CD14-positive monocyte (primary cell): ENCODE data around the gene MEPCE. TPM values are rescaled to one million over a fixed set of nuclear protein-coding genes. Genes with fewer than 3 reads are reported as not detected.
A peak's percentile ranks its signal among the peaks of the same experiment; 100 is the strongest.
"Not testable (repeated sequence)": the region's sequence is repeated elsewhere in the genome, so short reads cannot be mapped to it uniquely, and the experiment has no call there.

ENCODE experiments used
- DNase-seq, 3 donors: peaks; one replicate each; pipeline ENCODE4 v3.0.0-alpha.2; 2011 to 2022
- H2AFZ ChIP-seq: 2 replicates; pipeline ENCODE4 v1.6.0; 2012; ENCODE audit warnings: mild to moderate bottlenecking, low read depth, low read length, inconsistent platforms; ENCODE audit not compliant: insufficient read depth, poor library complexity, severe bottlenecking
- H3K27ac ChIP-seq, 2 donors: 1 replicate in 1 of 2; 2 replicates in 1 of 2; pipeline ENCODE4 v1.5.1; 2012 to 2013; ENCODE audit warnings: low read length in 2 of 2, control low read depth in 1 of 2, inconsistent platforms in 1 of 2, low read depth in 1 of 2, mild to moderate bottlenecking in 1 of 2
- H3K27me3 ChIP-seq, 2 donors: one replicate each; pipeline versions ENCODE4 v1.6.0 to v1.6.1; 2011 to 2013; ENCODE audit warnings: low read length in 2 of 2; ENCODE audit not compliant: control insufficient read depth in 2 of 2, insufficient read depth in 2 of 2
- H3K36me3 ChIP-seq, 2 donors: replicated peaks in 1 of 2; 1 replicate in 1 of 2; 2 replicates in 1 of 2; pipeline versions ENCODE4 v1.5.1 to v1.6.1; 2012 to 2013; ENCODE audit warnings: low read length in 2 of 2, control low read depth in 1 of 2, inconsistent platforms in 1 of 2, mild to moderate bottlenecking in 1 of 2; ENCODE audit not compliant: insufficient read depth in 2 of 2, control insufficient read depth in 1 of 2
- H3K4me1 ChIP-seq, 2 donors: 1 replicate in 1 of 2; 2 replicates in 1 of 2; pipeline versions ENCODE4 v1.5.1 to v1.6.1; 2012 to 2013; ENCODE audit warnings: low read length in 2 of 2, control low read depth in 1 of 2, inconsistent platforms in 1 of 2, mild to moderate bottlenecking in 1 of 2, moderate library complexity in 1 of 2; ENCODE audit not compliant: insufficient read depth in 2 of 2, control insufficient read depth in 1 of 2
- H3K4me2 ChIP-seq: replicated peaks from 2 replicates; pipeline ENCODE3; 2012; ENCODE audit warnings: low read length, moderate library complexity, mild to moderate bottlenecking; ENCODE audit not compliant: poor library complexity, severe bottlenecking; ENCODE audit errors: extremely low read depth
- H3K4me3 ChIP-seq, 3 experiments: fragments of 200-600 bp in 1 of 3; sonication (generic) in 1 of 3; replicated peaks in 1 of 3; 1 replicate in 2 of 3; 2 replicates in 1 of 3; pipeline ENCODE4 v1.5.1; 2011 to 2013; ENCODE audit warnings: low read length in 3 of 3, mild to moderate bottlenecking in 3 of 3, control low read depth in 2 of 3, low read depth in 2 of 3, inconsistent platforms in 1 of 3, moderate library complexity in 1 of 3
- H3K79me2 ChIP-seq: 2 replicates; pipeline ENCODE4 v1.6.0; 2012; ENCODE audit warnings: mild to moderate bottlenecking, control low read depth, inconsistent platforms, low read length, moderate library complexity; ENCODE audit not compliant: insufficient read depth
- H3K9ac ChIP-seq: 2 replicates; pipeline ENCODE4 v1.6.0; 2017; ENCODE audit warnings: low read length, mild to moderate bottlenecking; ENCODE audit not compliant: insufficient read depth, poor library complexity, severe bottlenecking
- H3K9me3 ChIP-seq, 2 donors: replicated peaks in 1 of 2; 1 replicate in 1 of 2; 2 replicates in 1 of 2; pipeline versions ENCODE4 v1.5.1 to v1.6.1; 2012 to 2013; ENCODE audit warnings: low read length in 2 of 2, control low read depth in 1 of 2; ENCODE audit not compliant: control insufficient read depth in 1 of 2, insufficient read depth in 1 of 2
- H4K20me1 ChIP-seq: 2 replicates; pipeline ENCODE4 v1.6.0; 2012; ENCODE audit warnings: mild to moderate bottlenecking, low read length, control low read depth, moderate library complexity; ENCODE audit not compliant: insufficient read depth
- H3K27ac Mint-ChIP-seq, 7 donors: one replicate each; pipeline ENCODE4 v1.8.0; 2020; ENCODE audit warnings: mild to moderate bottlenecking in 7 of 7, mixed read lengths in 7 of 7, moderate library complexity in 6 of 7, inconsistent platforms in 2 of 7
- H3K27me3 Mint-ChIP-seq, 3 donors: one replicate each; pipeline ENCODE4 v1.8.0; 2021 to 2022; ENCODE audit warnings: low read depth in 3 of 3, mild to moderate bottlenecking in 3 of 3, mixed read lengths in 3 of 3, moderate library complexity in 3 of 3, inconsistent platforms in 1 of 3
- H3K36me3 Mint-ChIP-seq, 2 donors: one replicate each; pipeline ENCODE4 v1.8.0; 2020; ENCODE audit warnings: mixed read lengths in 2 of 2, inconsistent platforms in 1 of 2, mild to moderate bottlenecking in 1 of 2
- H3K4me1 Mint-ChIP-seq: one replicate; pipeline ENCODE4 v1.8.0; 2020; ENCODE audit warnings: mild to moderate bottlenecking, mixed read lengths
- H3K4me3 Mint-ChIP-seq, 2 donors: one replicate each; pipeline ENCODE4 v1.8.0; 2020; ENCODE audit warnings: mild to moderate bottlenecking in 2 of 2, mixed read lengths in 2 of 2, moderate library complexity in 1 of 2
- H3K9me3 Mint-ChIP-seq, 7 donors: one replicate each; pipeline ENCODE4 v1.8.0; 2020 to 2022; ENCODE audit warnings: mixed read lengths in 7 of 7, mild to moderate bottlenecking in 6 of 7, moderate library complexity in 6 of 7, inconsistent platforms in 2 of 7
- WGBS: methylation state at CpG from one replicate; pipeline ENCODE4 v1.1.5; 2013; ENCODE audit warnings: missing lambda C conversion rate; ENCODE audit not compliant: insufficient coverage; 5-methylcytosine and 5-hydroxymethylcytosine counted together
- intact Hi-C, 2 donors: fragments of 100-400 bp; cut with micrococcal nuclease; formaldehyde crosslinking; loops; one replicate each; pipeline versions ENCODE4 v1.15.0 to v1.15.1; 2023
- polyA plus RNA-seq, 3 donors: library from polyadenylated mRNA; depleted of rRNA in 1 of 3; unstranded in 2 of 3; stranded (reverse) in 1 of 3; fragments of 300-500 nt in 2 of 3; fragments of >200 nt in 1 of 3; fragmentation: Illumina TruSeq in 2 of 3; gene quantifications; 1 replicate in 2 of 3; 2 replicates in 1 of 3; pipeline ENCODE4 v1.2.3, GENCODE V29; 2012 to 2021
- TF ChIP-seq, protein P1 (sequence below): fragments of 200-600 bp; IDR thresholded peaks from one replicate; pipeline ENCODE4 v1.8.0; 2022; ENCODE audit warnings: antibody characterized with exemption, mild to moderate bottlenecking

Gene MEPCE
- polyA plus RNA-seq, 3 donors: 2.9 to 43.2 (median 3.3) TPM

DNA sequence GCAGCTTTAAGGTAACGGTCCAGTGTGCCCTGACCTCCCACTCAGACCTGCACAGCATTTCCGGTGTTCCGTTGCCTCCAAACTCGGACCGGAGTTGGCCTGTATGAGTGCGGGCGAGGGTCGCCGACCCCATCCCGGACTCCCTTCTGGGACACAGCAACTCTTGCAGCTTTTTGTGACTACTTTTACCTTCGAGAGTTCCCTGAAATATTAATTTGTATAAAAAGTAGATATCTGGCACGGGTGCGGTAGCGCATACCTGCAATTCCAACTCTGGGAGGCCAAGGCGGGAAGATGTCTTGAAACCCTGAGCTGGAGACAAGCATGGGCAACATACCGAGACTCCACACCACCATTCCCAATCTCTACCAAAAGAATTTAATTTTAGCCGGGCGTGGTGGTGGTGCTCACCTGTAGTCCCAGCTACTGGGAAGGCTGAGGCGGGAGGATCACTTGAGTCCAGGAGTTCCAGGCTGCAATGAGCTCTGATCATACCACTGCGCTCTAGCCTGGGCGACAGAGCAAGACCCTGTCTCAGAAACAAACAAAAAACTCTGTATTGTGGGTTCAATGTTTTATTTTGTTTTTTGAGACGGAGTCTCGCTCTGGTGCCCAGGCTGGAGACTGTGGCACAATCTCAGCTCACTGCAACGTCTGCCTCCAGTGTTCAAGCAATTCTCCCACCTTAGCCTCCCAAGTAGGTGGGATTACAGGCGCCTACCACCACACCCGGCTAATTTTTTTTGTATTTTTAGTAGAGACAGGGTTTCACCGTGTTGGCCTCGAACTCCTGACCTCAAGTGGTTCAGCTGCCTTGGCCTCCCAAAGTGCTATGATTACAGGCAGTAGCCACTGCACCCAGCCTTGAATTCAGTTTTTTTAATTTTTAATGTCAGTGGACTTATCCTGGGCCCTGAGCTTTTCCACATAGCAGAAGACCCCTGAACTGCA is 7.8 kb downstream of the MEPCE start:
- Histone ChIP-seq H4K20me1 (peaks cover 6% of the 10 kb centered on the region), H3K4me3 (peak overlapping the region in 2 of 3 experiments; percentile 72 to 90), H3K79me2 (peaks cover 40% of the 10 kb centered on the region), H3K27ac (peak overlapping the region in 1 of 2 donors; percentile 89), H2AFZ (peak overlapping the region; percentile 88), H3K27me3 (no peaks in the 10 kb centered on the region), H3K9me3 (no peaks in the 10 kb centered on the region), H3K9ac (peak overlapping the region; percentile 84), H3K36me3 (peaks cover 14 to 25% of the 10 kb centered on the region in 2 donors), H3K4me2 (peak overlapping the region; percentile 89), H3K4me1 (peaks cover 17 to 27% of the 10 kb centered on the region in 2 donors)
- WGBS: 99% methylated on average over 17 of the region's 28 CpGs
- H3K4me1 Mint-ChIP-seq: peaks cover 16% of the 10 kb centered on the region
- intact Hi-C loops: loop anchor here in 1 of 2 donors (10.0 kb wide), 1 partner anchor 237 kb away; the partner anchor contains the start of gene GNB2
- H3K4me3 Mint-ChIP-seq: no peak overlapping the region
- peaks cover 24 to 28% of the 10 kb centered on the region in 2 donors for H3K36me3 Mint-ChIP-seq
- H3K27ac Mint-ChIP-seq: peak overlapping the region in 6 of 7 donors; percentile 19 to 98 (median 94)
- no peaks in the 10 kb centered on the region for H3K9me3 Mint-ChIP-seq
- TF ChIP-seq, protein P1, sequence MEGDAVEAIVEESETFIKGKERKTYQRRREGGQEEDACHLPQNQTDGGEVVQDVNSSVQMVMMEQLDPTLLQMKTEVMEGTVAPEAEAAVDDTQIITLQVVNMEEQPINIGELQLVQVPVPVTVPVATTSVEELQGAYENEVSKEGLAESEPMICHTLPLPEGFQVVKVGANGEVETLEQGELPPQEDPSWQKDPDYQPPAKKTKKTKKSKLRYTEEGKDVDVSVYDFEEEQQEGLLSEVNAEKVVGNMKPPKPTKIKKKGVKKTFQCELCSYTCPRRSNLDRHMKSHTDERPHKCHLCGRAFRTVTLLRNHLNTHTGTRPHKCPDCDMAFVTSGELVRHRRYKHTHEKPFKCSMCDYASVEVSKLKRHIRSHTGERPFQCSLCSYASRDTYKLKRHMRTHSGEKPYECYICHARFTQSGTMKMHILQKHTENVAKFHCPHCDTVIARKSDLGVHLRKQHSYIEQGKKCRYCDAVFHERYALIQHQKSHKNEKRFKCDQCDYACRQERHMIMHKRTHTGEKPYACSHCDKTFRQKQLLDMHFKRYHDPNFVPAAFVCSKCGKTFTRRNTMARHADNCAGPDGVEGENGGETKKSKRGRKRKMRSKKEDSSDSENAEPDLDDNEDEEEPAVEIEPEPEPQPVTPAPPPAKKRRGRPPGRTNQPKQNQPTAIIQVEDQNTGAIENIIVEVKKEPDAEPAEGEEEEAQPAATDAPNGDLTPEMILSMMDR: no peak
- peaks cover 0 to 1% (median 0%) of the 10 kb centered on the region in 3 donors for H3K27me3 Mint-ChIP-seq
- DNase-seq: no peak

DNA sequence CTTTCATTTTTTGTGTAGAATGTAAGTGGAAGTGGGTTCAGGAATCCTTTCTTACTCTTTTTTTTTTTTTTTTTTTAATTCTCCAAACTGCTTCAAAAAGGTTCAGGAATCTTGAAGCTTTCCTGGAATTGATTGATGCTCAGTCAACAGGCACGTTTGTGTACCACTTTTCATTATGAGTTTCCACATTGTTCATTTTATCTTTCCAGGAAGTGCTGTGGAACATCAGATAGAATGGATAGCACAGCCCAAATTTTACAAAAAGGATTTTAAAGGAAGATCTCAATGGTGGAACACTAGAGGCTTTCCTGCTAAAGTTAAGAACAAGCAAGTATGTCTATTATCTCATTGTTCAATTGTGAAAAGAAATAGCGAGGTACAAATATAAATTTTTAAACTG is 8.5 kb downstream of the MEPCE start:
- WGBS: no CpG with 5 or more reads among the region's 2 CpGs
- no peak overlapping the region for H3K27ac Mint-ChIP-seq
- no peak overlapping the region for H3K4me3 Mint-ChIP-seq

DNA sequence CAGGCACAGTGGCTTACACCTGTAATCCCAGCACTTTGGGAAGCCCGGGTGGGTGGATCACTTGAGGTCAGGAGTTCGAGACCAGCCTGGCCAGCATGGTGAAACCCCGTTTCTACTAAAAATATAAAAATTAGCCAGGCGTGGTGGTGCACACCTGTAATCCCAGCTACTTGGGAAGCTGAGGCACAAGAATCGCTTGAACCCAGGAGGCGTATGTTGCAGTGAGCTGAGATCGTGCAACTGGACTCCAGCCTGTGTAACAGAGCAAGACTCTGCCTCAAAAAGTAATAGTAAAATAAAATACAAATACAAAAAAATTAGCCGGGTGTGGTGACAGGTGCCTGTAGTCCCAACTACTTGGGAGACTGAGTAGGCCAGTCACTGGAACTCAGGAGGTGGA is 9.1 kb downstream of the MEPCE start:
- H3K4me3 ChIP-seq, H3K27me3 Mint-ChIP-seq, H3K27ac ChIP-seq, H2AFZ ChIP-seq, H3K9me3 Mint-ChIP-seq, H3K4me3 Mint-ChIP-seq, H3K4me2 ChIP-seq, H3K9ac ChIP-seq, H4K20me1 ChIP-seq, DNase-seq, H3K9me3 ChIP-seq, H3K27me3 ChIP-seq: not testable (repeated sequence)
- H3K4me1 Mint-ChIP-seq: peaks cover 20% of the 10 kb centered on the region
- intact Hi-C loops: loop anchor here in 1 of 2 donors (10.0 kb wide), 1 partner anchor 236 kb away; the partner anchor contains the start of gene GNB2
- 95% methylated on average over 4 of the region's 8 CpGs for WGBS
- peaks cover 11 to 15% of the 10 kb centered on the region in 2 donors for H3K36me3 Mint-ChIP-seq
- H3K27ac Mint-ChIP-seq: peak overlapping the region in 1 of 7 donors; percentile 40
- Histone ChIP-seq H3K79me2 (peaks cover 27% of the 10 kb centered on the region), H3K36me3 (peaks cover 3 to 12% of the 10 kb centered on the region in 2 donors), H3K4me1 (peaks cover 17 to 28% of the 10 kb centered on the region in 2 donors)

More for the DNA sequence above, 8.5 kb downstream of the MEPCE start:
- intact Hi-C loops: loop anchor here in 1 of 2 donors (10.0 kb wide), 1 partner anchor 237 kb away; the partner anchor contains the start of gene GNB2
- no peak overlapping the region for H3K9ac ChIP-seq
- TF ChIP-seq, protein P1: no peak
- H3K27me3 ChIP-seq: no peaks in the 10 kb centered on the region
- H3K4me1 Mint-ChIP-seq: peaks cover 15% of the 10 kb centered on the region
- H3K9me3 ChIP-seq: no peaks in the 10 kb centered on the region
- H3K36me3 Mint-ChIP-seq: peaks cover 17 to 21% of the 10 kb centered on the region in 2 donors
- H3K4me1 ChIP-seq: peaks cover 17 to 27% of the 10 kb centered on the region in 2 donors
- H3K9me3 Mint-ChIP-seq: no peaks in the 10 kb centered on the region
- H2AFZ ChIP-seq: no peak overlapping the region
- H3K36me3 ChIP-seq: peaks cover 9 to 18% of the 10 kb centered on the region in 2 donors
- peaks cover 32% of the 10 kb centered on the region for H3K79me2 ChIP-seq
- H3K4me3 ChIP-seq: no peak overlapping the region
- no peak for DNase-seq
- H3K27me3 Mint-ChIP-seq: peaks cover 0 to 1% (median 0%) of the 10 kb centered on the region in 3 donors
- no peak overlapping the region for H3K27ac ChIP-seq
- H3K4me2 ChIP-seq: no peak overlapping the region
- H4K20me1 ChIP-seq: peaks cover 6% of the 10 kb centered on the region
